CD14-positive monocyte (primary cell): ENCODE results near the gene GPRC5B. TPM values are rescaled to one million over a fixed set of nuclear protein-coding genes. Genes with fewer than 3 reads are reported as not detected.

Source experiments
- DNase-seq, 3 donors: peaks; one replicate each; pipeline ENCODE4 v3.0.0-alpha.2; 2011 to 2022
- H2AFZ ChIP-seq: 2 replicates; pipeline ENCODE4 v1.6.0; 2012; ENCODE audit warnings: mild to moderate bottlenecking, low read depth, low read length, inconsistent platforms; ENCODE audit not compliant: insufficient read depth, poor library complexity, severe bottlenecking
- H3K27ac ChIP-seq, 2 donors: 1 replicate in 1 of 2; 2 replicates in 1 of 2; pipeline ENCODE4 v1.5.1; 2012 to 2013; ENCODE audit warnings: low read length in 2 of 2, control low read depth in 1 of 2, inconsistent platforms in 1 of 2, low read depth in 1 of 2, mild to moderate bottlenecking in 1 of 2
- H3K27me3 ChIP-seq, 2 donors: one replicate each; pipeline versions ENCODE4 v1.6.0 to v1.6.1; 2011 to 2013; ENCODE audit warnings: low read length in 2 of 2; ENCODE audit not compliant: control insufficient read depth in 2 of 2, insufficient read depth in 2 of 2
- H3K36me3 ChIP-seq, 2 donors: replicated peaks in 1 of 2; 1 replicate in 1 of 2; 2 replicates in 1 of 2; pipeline versions ENCODE4 v1.5.1 to v1.6.1; 2012 to 2013; ENCODE audit warnings: low read length in 2 of 2, control low read depth in 1 of 2, inconsistent platforms in 1 of 2, mild to moderate bottlenecking in 1 of 2; ENCODE audit not compliant: insufficient read depth in 2 of 2, control insufficient read depth in 1 of 2
- H3K4me1 ChIP-seq, 2 donors: 1 replicate in 1 of 2; 2 replicates in 1 of 2; pipeline versions ENCODE4 v1.5.1 to v1.6.1; 2012 to 2013; ENCODE audit warnings: low read length in 2 of 2, control low read depth in 1 of 2, inconsistent platforms in 1 of 2, mild to moderate bottlenecking in 1 of 2, moderate library complexity in 1 of 2; ENCODE audit not compliant: insufficient read depth in 2 of 2, control insufficient read depth in 1 of 2
- H3K4me2 ChIP-seq: replicated peaks from 2 replicates; pipeline ENCODE3; 2012; ENCODE audit warnings: low read length, moderate library complexity, mild to moderate bottlenecking; ENCODE audit not compliant: poor library complexity, severe bottlenecking; ENCODE audit errors: extremely low read depth
- H3K4me3 ChIP-seq, 3 experiments: fragments of 200-600 bp in 1 of 3; sonication (generic) in 1 of 3; replicated peaks in 1 of 3; 1 replicate in 2 of 3; 2 replicates in 1 of 3; pipeline ENCODE4 v1.5.1; 2011 to 2013; ENCODE audit warnings: low read length in 3 of 3, mild to moderate bottlenecking in 3 of 3, control low read depth in 2 of 3, low read depth in 2 of 3, inconsistent platforms in 1 of 3, moderate library complexity in 1 of 3
- H3K79me2 ChIP-seq: 2 replicates; pipeline ENCODE4 v1.6.0; 2012; ENCODE audit warnings: mild to moderate bottlenecking, control low read depth, inconsistent platforms, low read length, moderate library complexity; ENCODE audit not compliant: insufficient read depth
- H3K9ac ChIP-seq: 2 replicates; pipeline ENCODE4 v1.6.0; 2017; ENCODE audit warnings: low read length, mild to moderate bottlenecking; ENCODE audit not compliant: insufficient read depth, poor library complexity, severe bottlenecking
- H3K9me3 ChIP-seq, 2 donors: replicated peaks in 1 of 2; 1 replicate in 1 of 2; 2 replicates in 1 of 2; pipeline versions ENCODE4 v1.5.1 to v1.6.1; 2012 to 2013; ENCODE audit warnings: low read length in 2 of 2, control low read depth in 1 of 2; ENCODE audit not compliant: control insufficient read depth in 1 of 2, insufficient read depth in 1 of 2
- H4K20me1 ChIP-seq: 2 replicates; pipeline ENCODE4 v1.6.0; 2012; ENCODE audit warnings: mild to moderate bottlenecking, low read length, control low read depth, moderate library complexity; ENCODE audit not compliant: insufficient read depth
- H3K27ac Mint-ChIP-seq, 7 donors: one replicate each; pipeline ENCODE4 v1.8.0; 2020; ENCODE audit warnings: mild to moderate bottlenecking in 7 of 7, mixed read lengths in 7 of 7, moderate library complexity in 6 of 7, inconsistent platforms in 2 of 7
- H3K27me3 Mint-ChIP-seq, 3 donors: one replicate each; pipeline ENCODE4 v1.8.0; 2021 to 2022; ENCODE audit warnings: low read depth in 3 of 3, mild to moderate bottlenecking in 3 of 3, mixed read lengths in 3 of 3, moderate library complexity in 3 of 3, inconsistent platforms in 1 of 3
- H3K36me3 Mint-ChIP-seq, 2 donors: one replicate each; pipeline ENCODE4 v1.8.0; 2020; ENCODE audit warnings: mixed read lengths in 2 of 2, inconsistent platforms in 1 of 2, mild to moderate bottlenecking in 1 of 2
- H3K4me1 Mint-ChIP-seq: one replicate; pipeline ENCODE4 v1.8.0; 2020; ENCODE audit warnings: mild to moderate bottlenecking, mixed read lengths
- H3K4me3 Mint-ChIP-seq, 2 donors: one replicate each; pipeline ENCODE4 v1.8.0; 2020; ENCODE audit warnings: mild to moderate bottlenecking in 2 of 2, mixed read lengths in 2 of 2, moderate library complexity in 1 of 2
- H3K9me3 Mint-ChIP-seq, 7 donors: one replicate each; pipeline ENCODE4 v1.8.0; 2020 to 2022; ENCODE audit warnings: mixed read lengths in 7 of 7, mild to moderate bottlenecking in 6 of 7, moderate library complexity in 6 of 7, inconsistent platforms in 2 of 7
- WGBS: methylation state at CpG from one replicate; pipeline ENCODE4 v1.1.5; 2013; ENCODE audit warnings: missing lambda C conversion rate; ENCODE audit not compliant: insufficient coverage; 5-methylcytosine and 5-hydroxymethylcytosine counted together
- intact Hi-C, 2 donors: fragments of 100-400 bp; cut with micrococcal nuclease; formaldehyde crosslinking; loops; one replicate each; pipeline versions ENCODE4 v1.15.0 to v1.15.1; 2023
- polyA plus RNA-seq, 3 donors: library from polyadenylated mRNA; depleted of rRNA in 1 of 3; unstranded in 2 of 3; stranded (reverse) in 1 of 3; fragments of 300-500 nt in 2 of 3; fragments of >200 nt in 1 of 3; fragmentation: Illumina TruSeq in 2 of 3; gene quantifications; 1 replicate in 2 of 3; 2 replicates in 1 of 3; pipeline ENCODE4 v1.2.3, GENCODE V29; 2012 to 2021
- TF ChIP-seq, protein P1 (sequence below): fragments of 200-600 bp; IDR thresholded peaks from one replicate; pipeline ENCODE4 v1.8.0; 2022; ENCODE audit warnings: antibody characterized with exemption, mild to moderate bottlenecking

GPRC5B gene
- polyA plus RNA-seq, 3 donors = 0.06 to 0.24 TPM; not detected in 1

DNA sequence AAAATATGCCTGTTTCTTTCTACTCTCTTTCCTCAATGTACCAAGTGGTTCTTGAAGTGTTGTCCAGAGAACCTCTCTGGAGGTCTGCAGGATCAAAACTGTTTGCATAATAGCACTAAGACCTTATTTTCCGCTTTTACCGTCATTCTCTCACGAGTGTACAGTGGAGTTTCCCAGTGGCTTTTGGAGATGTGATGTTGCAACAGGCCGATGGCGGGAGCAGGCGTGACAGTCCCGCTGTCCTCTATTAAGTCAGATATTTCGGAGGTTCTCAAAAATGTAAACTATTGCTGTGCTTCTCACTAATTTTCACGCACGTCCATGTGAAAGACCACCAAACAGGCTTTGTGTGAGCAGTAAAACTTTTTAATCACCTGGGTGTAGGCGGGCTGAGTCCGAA is 8.3 kb upstream of the GPRC5B start:
- Histone ChIP-seq H3K9me3 (no peaks in the 10 kb centered on the region), H3K4me1 (no peaks in the 10 kb centered on the region), H2AFZ (no peak overlapping the region), H3K9ac (no peak overlapping the region), H3K79me2 (no peaks in the 10 kb centered on the region), H4K20me1 (no peaks in the 10 kb centered on the region), H3K4me2 (no peak overlapping the region), H3K4me3 (no peak overlapping the region), H3K36me3 (no peaks in the 10 kb centered on the region), H3K27ac (no peak overlapping the region), H3K27me3 (no peaks in the 10 kb centered on the region)
- Mint-ChIP-seq H3K36me3 (no peaks in the 10 kb centered on the region), H3K9me3 (peaks cover 0 to 5% (median 0%) of the 10 kb centered on the region in 7 donors), H3K27me3 (peaks cover 5 to 6% (median 6%) of the 10 kb centered on the region in 3 donors), H3K27ac (no peak overlapping the region), H3K4me3 (peak overlapping the region in 1 of 2 donors; percentile 17), H3K4me1 (no peaks in the 10 kb centered on the region)
- TF ChIP-seq, protein P1, sequence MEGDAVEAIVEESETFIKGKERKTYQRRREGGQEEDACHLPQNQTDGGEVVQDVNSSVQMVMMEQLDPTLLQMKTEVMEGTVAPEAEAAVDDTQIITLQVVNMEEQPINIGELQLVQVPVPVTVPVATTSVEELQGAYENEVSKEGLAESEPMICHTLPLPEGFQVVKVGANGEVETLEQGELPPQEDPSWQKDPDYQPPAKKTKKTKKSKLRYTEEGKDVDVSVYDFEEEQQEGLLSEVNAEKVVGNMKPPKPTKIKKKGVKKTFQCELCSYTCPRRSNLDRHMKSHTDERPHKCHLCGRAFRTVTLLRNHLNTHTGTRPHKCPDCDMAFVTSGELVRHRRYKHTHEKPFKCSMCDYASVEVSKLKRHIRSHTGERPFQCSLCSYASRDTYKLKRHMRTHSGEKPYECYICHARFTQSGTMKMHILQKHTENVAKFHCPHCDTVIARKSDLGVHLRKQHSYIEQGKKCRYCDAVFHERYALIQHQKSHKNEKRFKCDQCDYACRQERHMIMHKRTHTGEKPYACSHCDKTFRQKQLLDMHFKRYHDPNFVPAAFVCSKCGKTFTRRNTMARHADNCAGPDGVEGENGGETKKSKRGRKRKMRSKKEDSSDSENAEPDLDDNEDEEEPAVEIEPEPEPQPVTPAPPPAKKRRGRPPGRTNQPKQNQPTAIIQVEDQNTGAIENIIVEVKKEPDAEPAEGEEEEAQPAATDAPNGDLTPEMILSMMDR = no peak
- 88% methylated on average over 8 of the region's 12 CpGs for WGBS
- DNase-seq = no peak
- intact Hi-C loops = no loop called here

DNA sequence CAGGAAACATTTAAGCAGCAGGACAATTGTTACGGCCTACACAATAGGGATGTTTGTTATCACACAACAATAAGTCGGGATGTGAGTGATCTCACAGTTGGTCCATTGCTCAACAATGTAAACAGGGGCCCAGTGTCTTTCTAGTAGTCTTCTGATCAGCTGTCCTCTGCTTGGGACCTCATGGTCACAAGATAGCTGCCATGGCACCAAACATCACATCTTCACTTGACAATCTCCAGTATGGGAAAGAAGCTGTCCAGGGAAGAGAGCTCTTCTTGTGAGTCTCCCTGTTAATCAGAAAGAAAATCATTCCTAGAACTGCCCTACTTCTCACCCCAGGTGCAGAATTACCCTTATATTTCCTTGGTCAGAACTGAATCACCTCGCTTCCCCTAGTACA is 6.3 kb upstream of the GPRC5B start:
- H3K4me1 Mint-ChIP-seq = peaks cover 7% of the 10 kb centered on the region
- H3K9ac ChIP-seq = no peak overlapping the region
- H3K4me3 Mint-ChIP-seq = no peak overlapping the region
- H3K9me3 ChIP-seq = no peaks in the 10 kb centered on the region
- no peaks in the 10 kb centered on the region for H3K36me3 Mint-ChIP-seq
- no peaks in the 10 kb centered on the region for H3K36me3 ChIP-seq
- intact Hi-C loops = no loop called here
- no peaks in the 10 kb centered on the region for H4K20me1 ChIP-seq
- H3K4me1 ChIP-seq = peaks cover 6 to 8% of the 10 kb centered on the region in 2 donors
- H3K4me2 ChIP-seq = no peak overlapping the region
- peaks cover 7 to 9% (median 8%) of the 10 kb centered on the region in 3 donors for H3K27me3 Mint-ChIP-seq
- H3K27ac ChIP-seq = no peak overlapping the region
- TF ChIP-seq, protein P1 = no peak
- peaks cover 2 to 3% of the 10 kb centered on the region in 2 donors for H3K27me3 ChIP-seq
- H3K79me2 ChIP-seq = no peaks in the 10 kb centered on the region
- peaks cover 0 to 5% (median 0%) of the 10 kb centered on the region in 7 donors for H3K9me3 Mint-ChIP-seq
- H2AFZ ChIP-seq = no peak overlapping the region
- no CpG with 5 or more reads among the region's 3 CpGs for WGBS
- no peak for DNase-seq
- H3K27ac Mint-ChIP-seq = no peak overlapping the region
- H3K4me3 ChIP-seq = no peak overlapping the region
